MV-4-11 (cell line): ENCODE results near the gene ENAH.
"Not testable (repeated sequence)": the region's sequence is repeated elsewhere in the genome, so short reads cannot be mapped to it uniquely, and the experiment has no call there.

Source experiments
- DNase-seq: peaks from one replicate; lab custom pipeline; 2025; lab: John Stamatoyannopoulos, UW

The ENAH gene

GRCh38 chr1:225486856-225487255 lies 166.1 kb downstream of the ENAH start:
- DNase-seq = no peak

- no peak for DNase-seq
These were observed 166.9 kb downstream of the ENAH start for GRCh38 chr1:225485991-225486530.

DNA sequence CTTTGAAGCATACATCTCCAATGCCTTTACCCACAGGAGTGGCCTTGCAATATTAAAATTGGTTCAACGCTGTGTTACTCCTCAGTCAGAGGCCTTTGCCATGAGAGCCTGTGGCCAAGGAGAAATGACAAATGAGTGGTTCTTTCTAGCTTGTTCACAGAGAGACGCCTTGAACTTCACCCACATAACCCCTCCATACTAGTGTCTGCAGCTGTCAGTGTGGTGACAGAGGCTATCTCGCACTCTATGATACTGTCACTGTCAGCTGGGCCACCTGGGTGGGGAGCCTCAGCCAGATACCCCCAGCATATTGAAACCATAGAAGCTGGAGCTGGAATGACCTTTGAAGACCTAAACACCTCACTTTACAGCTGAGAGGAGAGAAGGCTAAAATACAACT lies 167.7 kb downstream of the ENAH start:
- DNase-seq = no peak

DNA sequence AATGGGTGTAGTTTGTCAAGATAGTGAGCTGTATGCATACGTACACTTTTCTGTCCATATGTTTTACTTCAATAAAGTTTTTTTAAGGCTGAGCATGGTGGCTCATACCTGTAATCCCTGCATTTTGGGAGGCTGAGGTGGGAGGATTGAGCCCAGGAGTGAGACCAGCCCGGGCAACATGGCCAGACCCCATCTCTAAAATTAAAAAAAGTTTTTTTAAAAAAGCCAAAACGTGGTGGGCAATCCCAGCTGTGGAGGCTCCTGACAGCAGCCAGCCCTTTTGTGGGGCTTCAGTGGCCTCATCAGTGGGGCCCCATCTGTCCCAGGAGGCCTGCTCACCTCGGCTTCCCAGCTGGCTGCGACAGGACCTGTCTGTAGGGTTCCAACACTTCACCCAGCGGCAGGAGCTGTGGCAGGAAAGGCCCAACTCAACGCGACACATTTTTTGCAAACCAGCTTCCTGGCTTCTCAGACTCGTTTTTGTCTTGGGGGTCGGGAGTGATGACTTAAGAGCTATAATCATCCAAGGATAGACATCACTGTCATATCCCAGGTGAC lies 168.2 kb downstream of the ENAH start:
- DNase-seq = no peak

DNA sequence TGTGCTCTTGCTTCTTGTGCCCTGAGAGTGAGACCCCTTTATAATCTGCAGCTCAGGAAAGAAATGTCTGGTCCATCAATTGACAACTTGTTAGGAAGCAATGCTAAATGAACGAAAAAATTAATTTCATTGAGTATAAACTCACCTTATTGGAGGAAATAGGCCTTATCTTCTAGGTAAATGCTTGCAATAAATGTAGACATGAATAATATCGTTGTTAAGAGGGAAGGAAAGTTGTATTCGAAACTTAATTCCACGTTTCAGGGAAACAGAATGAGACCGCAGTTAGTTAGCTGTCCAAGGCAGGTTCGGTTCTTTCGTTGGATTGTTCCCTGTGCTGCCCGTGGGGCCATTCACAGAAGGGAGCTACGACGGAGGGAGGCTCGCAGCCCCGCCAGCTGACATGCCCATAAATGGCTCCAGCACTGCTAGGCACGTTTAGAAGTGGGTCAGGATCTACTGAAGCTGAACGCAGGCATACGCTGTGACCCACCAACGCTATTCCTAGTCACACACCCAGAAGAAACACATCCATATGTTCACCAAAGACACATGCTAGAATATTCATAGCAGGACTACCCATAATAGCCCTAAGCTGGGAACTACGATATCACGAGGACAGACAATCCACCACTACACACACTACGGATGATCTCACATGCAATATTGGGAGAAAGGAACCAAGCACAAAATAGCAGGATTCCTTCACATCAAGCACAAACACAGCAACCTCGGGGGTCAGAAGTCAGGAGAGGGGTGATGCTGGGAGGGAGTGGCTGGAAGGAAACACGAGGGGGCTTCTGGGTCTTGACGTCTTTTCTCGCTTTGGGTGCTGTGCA lies 168.9 kb downstream of the ENAH start:
- DNase-seq = no peak

GRCh38 chr1:225482421-225482950 lies 170.4 kb downstream of the ENAH start:
- no peak for DNase-seq

DNA sequence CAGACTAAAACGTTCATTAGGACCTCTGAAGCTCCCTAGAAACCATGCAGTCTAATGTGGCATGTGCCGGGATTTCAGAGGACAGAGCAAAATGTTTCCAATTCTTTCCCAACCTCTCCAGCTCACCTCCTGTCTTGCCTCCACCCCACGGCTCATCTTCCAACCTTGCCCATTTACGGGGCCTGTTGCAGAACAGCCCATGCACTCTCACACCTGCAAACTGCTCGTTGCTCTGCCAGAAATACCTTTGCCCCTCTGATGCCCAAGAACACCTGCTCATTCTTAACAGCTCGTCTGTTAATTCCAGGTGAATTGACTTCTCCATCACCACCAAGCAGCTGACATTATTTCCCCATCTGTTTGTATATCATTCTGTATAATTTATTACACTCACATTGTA lies 171.2 kb downstream of the ENAH start:
- DNase-seq = no peak

- peak; percentile 88 for DNase-seq
These were observed 172.0 kb downstream of the ENAH start for GRCh38 chr1:225480825-225481434.

GRCh38 chr1:225479996-225480720 lies 172.8 kb downstream of the ENAH start:
- no peak for DNase-seq

DNA sequence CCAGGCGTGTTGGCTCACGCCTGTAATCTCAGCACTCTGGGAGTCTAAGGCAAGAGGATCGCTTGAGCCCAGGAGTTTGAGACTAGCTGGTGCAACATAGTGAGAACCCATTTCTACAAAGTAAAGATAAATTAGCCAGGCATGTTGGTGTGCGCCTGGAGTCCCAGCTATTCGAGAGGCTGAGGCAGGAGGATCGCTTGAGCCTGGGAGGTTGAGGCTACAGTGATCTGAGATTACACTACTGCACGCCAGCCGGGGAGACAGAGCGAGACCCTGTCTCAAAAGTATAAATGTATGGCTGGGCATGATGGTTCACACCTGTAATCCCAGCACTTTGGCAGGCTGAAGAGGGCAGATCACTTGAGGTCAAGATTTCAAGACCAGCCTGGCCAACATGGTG lies 173.6 kb downstream of the ENAH start:
- no peak for DNase-seq

GRCh38 chr1:225477296-225477911 lies 175.5 kb downstream of the ENAH start:
- no peak for DNase-seq

DNA sequence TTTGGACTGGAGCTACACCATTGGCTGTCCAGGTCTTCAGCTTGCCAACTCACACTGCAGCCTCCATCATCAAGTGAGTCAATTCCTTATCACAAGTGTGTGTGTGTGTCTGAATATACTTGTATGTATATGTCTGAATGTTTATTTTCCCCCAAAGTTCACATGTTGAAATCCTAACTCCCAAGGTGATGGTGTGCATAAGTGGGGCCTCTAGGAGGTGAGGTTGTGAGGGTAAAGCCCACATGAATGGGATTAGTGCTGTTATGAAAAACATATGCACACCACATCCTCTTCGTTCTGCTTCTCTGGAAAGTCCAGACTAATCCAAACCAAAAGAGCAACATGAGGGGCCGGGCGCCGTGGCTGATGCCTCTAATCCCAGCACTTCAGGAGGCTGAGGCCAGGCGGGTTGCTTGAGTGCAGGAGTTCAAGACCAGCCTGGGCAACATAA lies 176.4 kb downstream of the ENAH start:
- peak; percentile 26 for DNase-seq

DNA sequence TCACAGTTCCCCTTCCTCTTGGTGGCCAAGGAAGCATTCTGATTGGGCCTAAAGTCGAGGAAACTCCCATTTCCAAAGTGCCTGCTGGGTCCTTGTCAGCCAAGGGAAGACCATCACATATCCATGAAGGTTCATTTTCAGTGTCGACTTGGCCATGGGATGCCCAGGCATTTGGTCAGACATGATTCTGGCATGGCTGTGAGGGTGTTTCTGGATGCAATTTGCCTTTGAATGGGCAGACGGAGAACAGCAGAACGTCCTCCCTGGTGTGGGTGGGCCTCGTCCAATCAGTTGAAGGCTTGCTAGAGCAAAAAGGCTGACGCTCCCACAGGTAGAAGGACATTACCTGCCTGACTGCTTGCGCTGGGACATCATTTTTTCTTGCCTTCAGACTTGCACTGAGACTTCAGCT lies 176.8 kb downstream of the ENAH start:
- no peak for DNase-seq

GRCh38 chr1:225474986-225475820 lies 177.7 kb downstream of the ENAH start:
- DNase-seq = peak; percentile 27

DNA sequence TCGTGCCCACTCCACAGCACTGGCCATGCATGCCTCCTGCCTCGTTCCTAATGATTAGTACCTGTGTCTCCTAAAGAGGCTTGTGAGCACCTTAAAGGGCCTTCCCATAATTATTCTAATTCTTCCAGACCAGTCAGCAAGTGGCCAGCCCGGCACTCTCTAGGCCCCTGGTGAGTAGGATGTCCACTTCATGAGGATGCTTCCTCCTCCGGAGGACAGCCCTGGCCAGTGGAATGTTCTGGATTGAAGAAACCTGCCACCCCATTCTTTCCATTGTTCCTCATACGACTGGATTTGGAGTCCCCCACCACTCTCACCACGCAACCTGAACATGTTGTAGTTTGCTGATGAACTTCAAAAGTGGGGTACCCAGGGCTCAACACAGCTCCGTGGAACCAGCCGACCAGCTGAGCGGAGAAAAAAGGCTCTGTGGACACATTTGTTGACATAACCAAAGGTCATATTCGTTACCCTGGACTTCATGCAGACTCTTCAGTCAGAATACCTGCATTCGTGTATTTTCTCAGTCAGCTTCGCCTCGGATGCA lies 178.4 kb downstream of the ENAH start:
- no peak for DNase-seq

DNA sequence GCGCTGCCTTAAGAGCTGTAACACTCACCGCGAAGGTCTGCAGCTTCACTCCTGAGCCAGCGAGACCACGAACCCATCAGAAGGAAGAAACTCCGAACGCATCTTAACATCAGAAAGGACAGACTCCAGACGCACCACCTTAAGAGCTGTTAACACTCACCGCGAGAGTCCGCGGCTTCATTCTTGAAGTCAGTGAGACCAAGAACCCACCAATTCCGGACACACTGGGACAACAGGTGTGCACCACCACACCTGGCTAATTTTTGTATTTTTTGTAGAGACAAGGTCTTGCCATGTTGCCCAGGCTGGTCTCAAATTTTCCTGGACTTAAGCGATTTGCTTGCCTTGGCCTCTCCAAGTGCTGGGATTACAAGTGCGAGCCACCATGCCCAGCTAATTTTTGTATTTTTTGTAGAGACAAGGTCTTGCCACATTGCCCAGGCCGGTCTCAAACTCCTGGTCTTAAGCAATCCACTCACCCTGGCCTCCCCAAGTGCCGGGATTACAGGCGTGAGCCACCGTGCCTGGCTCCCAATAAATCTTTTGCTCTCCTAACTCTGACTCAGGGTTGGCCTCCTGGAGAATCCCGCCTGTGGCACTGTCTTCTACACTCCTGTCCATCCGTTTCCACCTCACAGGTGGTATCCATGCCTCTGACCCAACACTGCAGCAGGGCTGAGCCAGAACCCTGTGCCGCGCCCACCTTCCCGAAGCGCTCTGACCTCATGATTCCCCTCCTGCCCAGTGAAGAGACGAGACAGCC lies 179.1 kb downstream of the ENAH start:
- not testable (repeated sequence) for DNase-seq

- not testable (repeated sequence) for DNase-seq
These were observed 179.7 kb downstream of the ENAH start for GRCh38 chr1:225473266-225473665.

- DNase-seq = no peak
These were observed 181.2 kb downstream of the ENAH start for GRCh38 chr1:225471453-225472301.

DNA sequence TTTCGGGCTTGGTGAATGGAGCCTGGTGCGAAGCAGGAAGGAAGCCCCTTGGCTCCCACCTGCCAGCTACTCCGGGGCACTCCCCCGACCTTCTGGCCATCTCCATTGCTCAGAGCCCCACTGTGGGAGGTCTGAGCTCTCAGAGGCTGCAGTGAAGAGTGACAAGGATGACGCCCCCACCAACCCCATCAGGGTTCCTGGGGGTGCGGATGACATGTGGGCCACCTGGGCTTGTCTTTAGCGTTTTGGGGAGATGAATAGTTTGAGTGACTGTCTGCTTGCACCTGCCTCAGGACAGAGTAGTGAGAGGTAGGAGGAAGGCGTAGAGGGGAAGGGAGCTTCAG lies 181.8 kb downstream of the ENAH start:
- no peak for DNase-seq
